ENCODE measurements around the gene BRF1.
"Not testable (repeated sequence)": the region's sequence is repeated elsewhere in the genome, so short reads cannot be mapped to it uniquely, and the experiment has no call there.

The BRF1 gene

DNA sequence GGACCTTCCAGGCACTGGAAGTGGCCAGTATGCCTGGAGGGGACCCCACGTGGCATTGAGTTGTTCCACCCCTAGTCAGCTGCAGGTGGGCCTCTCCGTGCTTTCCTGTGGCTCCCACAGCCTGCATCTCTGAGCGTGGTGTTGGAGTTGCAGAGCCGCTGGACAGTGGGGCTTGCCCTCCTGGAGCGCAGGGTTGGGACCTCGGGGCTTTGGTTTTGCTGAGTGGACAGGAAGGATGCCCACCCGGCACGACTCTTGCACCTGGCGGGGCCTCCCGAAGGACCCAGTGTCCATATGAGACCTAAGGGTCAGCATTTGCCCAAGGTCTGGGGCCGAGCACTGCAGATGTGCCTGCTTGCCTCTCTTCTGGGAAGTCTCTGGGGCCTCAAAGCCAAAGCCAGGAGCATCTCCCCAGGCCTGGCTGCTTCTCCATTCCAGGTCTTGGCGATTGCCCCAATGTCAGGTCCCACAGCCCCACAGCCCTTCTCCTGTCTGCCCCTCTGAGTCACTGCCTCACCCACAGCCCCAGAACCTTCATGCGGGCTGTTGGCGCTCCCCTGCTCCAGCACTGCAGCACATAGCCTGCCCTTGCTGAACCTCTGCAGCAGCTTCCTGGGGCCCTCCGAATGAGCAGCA is 15.3 kb upstream of the BRF1 start:
- no peak for DNase-seq (ENCODE audit: low read depth)

DNA sequence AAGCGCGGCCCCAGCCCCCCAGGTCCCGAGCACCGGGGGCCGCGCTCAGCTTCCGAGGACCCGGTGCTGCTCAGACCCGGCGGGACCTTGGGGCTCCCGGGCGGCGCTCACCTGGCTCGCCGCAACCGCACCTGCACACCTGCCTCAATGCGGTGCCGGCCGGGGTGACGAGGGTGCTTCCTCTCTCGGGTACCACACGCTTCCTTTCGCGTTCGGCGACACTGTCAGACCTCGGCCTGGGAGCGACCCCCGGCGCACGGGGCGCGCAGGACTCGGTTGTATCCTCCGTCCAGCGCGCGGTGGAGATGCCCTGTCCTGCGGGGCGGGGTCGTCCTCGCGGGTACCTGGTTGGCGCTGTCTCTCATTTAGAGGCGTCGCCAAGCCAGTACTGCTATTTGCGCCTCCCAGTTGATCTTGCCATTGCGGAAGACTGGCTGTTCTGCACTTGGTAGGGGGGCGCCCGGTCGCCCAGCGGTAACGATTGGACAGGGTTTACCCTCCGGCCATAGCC is 14.5 kb upstream of the BRF1 start:
- DNase-seq (ENCODE audit: low read depth), result no peak

DNA sequence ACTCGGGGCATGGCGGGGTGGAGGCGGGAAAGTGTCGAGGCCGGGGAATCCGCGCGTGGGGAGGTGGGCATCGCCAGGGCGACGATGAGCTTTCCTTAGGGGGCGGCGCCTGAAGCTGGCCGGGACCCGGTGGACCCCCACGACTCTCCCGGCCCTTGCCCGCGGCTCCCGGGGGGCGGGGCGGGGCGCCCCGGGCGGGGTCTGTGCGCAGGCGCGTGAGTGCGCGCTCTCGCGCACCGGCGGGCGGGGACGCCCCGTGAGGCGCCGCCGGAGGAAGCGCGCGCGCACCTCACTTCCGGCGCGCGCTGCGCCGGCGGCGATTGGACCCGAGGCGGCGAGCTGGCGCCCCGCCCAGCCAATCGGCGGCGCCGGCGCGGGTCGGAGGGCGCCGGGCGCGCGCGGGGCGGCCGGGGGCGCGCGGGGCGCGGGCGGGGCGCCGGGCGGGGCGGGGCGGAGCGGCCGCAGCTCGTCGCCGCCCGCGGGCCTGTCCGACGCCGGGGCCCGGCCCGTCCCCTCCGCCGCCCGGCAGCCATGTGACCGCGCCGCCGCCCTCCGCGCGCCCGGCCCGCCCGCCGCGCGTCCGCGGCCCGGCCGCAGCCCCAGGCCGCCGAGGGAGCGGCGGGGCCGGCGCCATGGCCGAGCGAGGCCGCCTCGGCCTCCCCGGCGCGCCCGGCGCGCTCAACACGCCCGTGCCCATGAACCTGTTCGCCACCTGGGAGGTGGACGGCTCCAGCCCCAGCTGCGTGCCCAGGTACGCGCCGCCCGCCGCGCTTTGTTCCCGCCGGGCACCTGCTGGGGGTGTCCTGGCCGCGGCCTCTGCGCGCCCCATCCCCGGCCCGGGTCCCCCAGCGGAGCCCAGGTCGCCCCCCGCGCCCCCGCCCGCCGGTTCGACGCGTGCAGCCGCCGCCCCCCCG is 13.7 kb upstream of the BRF1 start, which contains the start of gene PACS2:
Gene PACS2, plus strand, starts transcription at position 462 of the 914 bp plus-strand sequence. Its CDS starts 171 bp downstream, at position 633.
- DNase-seq (ENCODE audit: low read depth), result peak; percentile 64

DNA sequence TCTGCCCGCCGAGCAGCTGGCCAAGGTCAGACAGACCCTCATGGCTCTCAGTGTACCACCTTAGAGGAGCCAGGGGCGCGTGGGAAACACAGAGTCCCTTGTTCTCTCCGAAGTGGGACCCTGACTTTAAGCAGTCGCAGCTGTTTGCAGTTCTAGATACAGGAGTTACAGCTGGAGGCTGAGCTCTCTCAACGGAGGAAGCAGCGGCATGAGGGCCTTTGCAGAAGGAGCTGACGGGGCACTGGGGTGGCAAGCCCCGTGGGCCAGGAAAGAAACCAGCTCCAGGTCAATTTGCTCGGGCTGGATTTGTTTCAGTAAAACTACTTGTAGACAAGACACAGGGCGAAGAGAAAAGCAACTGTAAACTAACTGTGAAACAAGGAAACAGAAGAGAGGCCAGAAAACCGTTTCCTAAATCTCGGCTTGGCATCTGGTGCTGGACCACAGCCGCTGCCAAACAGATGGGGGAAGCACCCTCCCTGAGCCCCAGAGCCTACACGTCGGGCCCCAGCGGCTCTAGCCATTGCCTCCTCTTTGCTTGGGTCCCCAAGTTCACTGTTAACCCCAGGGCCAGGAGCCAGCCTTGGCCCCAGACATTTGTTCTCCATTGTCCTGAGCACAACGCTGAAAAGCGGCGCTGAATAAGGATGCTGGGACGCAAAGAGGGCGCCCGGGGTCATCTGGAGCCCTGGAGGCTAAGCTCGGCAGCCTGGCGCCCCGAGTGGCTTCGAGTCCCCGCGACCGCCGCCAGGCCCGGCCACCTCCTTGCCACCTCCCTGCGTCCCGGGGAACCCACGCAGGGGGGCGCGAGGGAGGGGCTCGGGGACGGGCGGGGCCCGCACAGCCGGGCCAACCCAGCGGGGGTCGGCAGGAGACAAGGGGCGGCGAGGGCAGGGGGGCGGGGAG is 12.8 kb upstream of the BRF1 start:
- DNase-seq (ENCODE audit: low read depth), result no peak

DNA sequence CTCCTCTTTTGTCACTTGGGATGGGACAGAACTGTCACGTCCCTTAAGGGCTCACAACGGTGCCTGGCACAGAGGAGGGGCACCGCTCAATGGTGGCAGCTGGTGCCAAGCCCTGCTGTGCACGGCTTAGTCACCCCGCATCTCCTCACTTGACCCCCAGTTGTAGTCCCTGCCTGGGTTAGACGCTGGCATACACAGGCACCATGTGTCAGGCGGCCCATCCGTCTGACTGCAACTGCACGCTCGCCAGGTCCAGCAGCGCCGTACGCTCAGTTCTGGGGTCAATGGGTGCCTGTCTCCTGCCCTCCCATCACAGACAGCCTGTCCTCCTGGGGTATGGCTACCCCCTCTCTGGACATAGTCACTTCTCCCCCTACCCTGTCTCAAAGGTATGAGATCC is 12.2 kb upstream of the BRF1 start:
- DNase-seq (ENCODE audit: low read depth), result no peak

DNA sequence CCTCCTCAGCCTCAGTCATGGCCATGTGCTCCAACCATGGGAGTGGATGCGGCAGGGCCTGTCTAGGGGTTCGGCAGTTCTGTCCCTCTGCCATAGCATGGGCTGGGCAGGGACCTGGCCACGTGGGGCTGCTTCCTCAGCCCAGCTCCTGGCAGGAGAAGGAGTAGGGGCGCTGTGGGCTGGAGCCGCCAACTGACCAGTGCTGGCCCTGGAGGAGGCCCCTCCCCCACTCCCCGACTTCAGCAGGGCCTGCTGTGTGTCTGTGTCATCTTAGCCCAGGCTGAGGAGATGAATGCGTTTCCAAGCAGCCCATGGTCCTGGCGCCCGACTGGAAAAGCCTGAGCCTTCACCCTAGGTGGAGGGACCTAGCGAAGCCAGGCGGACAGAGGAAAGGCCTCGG is 11.0 kb upstream of the BRF1 start:
- no peak for DNase-seq (ENCODE audit: low read depth)

DNA sequence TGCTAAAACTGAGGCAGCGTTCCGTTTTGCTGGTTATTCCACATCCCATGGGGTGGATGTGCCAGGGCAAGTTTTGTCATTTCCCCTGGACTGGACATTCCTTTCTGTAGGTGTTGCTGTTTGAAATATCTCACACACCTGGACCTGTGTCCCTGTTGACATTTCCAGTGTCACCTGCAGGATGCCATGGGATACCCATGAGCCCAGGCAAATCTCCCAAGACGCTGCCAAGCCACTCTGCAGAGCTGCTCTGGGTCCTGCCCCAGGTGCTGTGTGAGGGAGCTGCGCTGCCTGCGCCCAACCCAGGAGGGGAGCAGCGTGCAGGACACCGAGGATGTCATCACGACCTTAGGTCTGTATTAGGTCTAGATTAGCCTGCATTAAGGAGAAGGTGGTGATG is 8.6 kb upstream of the BRF1 start:
- no peak for DNase-seq (ENCODE audit: low read depth)

DNA sequence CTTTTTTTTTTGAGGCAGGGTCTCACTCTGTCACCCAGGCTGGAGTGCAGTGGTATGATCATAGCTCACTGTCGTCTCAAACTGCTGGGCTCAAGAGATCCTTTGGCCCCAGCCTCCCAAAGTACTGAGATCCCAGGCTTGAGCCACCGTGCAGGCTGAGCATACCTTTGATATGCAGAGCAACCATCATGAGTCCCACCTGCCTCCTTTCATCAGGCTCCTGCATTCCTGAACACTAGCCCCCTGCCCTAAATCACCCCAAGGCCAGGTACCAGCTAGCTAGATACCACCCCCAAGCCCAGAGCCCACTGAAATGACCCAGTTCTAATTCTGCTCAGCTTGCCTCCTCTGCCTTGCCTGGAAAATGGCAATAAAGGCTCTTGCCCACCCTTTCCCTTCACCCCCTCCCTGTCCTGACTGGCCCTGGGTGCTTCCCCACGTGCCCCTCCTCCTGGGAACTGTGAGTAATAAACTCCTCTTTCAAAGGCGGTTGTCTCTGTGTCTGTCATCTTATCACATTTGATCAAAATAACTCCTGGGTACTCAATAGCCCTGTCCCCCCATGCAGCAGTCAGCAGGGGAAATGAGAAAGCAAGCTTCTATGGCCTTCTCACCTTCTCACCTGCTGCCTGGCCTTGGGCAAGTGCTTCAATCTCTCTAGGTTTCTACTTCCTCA is 6.4 kb upstream of the BRF1 start:
- no peak for DNase-seq (ENCODE audit: low read depth)

DNA sequence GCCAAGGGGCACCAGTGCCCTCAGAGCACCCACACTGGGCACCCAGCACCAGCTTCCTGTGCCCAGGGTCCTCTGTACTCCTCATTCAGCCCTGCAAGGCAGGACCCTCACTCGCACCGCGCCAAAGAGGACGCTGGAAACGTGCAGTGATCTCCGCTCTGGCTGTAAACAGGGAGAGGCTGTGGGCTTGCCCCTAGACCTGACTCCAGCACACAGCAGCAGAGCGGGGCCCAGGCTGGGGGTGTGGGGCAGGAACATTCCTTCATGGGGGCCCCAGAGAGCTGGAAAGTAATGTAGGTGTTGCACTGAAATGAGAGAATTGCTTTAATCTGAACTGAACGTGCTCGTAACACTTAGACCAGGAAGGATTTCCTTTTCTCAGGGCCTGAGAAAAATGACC is 5.0 kb upstream of the BRF1 start:
- DNase-seq (ENCODE audit: low read depth), result no peak

DNA sequence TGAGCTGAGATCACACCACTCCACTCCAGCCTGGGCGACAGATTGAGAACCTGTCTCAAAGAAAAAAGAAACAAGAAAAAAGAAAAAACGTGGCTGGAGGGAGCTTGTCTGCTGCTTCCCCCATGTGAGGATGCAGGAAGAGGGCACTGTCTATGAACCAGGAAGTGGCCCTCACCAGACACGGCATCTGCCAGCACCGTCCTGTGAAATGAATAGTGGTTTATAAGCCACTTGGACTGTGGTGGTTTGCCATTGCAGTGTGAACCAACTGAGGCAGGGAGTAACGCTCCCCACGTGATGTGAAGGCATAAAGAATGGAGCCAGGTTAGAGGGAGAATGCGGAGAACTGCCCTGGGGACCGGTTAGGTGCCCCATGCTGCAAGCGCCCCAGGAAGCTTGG is 4.5 kb upstream of the BRF1 start:
- DNase-seq (ENCODE audit: low read depth), result no peak

DNA sequence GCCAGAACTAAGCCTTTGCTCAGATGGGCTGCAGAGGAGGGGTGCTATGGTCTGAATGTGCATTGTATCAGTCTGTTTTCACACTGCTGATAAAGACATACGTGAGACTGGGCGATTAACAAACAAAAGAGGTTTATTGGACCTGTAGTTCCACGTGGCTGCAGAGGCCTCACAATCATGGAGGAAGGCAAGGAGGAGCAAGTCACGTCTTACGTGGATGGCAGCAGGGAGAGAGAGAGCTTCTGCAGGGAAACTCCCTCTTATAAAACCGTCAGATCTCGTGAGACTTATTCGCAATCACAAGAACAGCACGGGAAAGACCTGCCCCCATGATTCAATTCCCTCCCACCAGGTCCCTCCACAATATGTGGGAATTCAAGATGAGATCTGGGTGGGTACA is 3.8 kb upstream of the BRF1 start:
- DNase-seq (ENCODE audit: low read depth), result no peak

DNA sequence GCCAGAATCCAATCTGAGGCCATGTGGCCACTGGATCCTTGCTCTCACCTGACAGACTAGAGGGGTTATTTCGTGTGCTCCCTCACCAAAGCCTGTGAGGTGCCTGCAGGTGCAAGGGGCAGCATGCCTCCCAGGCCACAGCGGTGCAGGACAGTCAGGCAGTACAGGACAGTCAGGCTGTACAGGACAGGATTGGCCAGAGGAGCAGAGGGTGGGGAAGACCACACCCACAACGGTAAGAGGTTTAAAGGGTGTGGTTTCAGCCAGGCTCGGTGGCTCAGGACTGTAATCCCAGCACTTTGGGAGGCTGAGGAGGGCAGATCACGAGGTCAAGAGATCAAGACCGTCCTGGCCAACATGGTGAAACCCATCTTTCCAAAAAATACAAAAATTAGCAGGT is 3.1 kb upstream of the BRF1 start:
- no peak for DNase-seq (ENCODE audit: low read depth)

DNA sequence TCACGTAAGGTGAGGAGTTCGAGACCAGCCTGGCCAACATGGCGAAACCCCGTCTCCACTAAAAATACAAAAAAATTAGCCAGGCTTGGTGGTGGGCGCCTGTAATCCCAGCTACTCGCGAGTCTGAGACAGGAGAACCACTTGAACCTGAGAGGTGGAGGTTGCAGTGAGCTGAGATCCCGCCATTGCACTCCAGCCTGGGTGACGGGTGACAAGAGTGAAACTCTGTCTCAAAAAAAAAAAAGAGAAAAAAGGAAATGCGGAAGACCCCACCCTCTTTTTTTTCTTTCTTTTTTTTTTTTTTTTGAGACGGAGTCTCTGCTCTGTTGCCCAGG is 1.1 kb upstream of the BRF1 start:
- DNase-seq (ENCODE audit: low read depth), result not testable (repeated sequence)

DNA sequence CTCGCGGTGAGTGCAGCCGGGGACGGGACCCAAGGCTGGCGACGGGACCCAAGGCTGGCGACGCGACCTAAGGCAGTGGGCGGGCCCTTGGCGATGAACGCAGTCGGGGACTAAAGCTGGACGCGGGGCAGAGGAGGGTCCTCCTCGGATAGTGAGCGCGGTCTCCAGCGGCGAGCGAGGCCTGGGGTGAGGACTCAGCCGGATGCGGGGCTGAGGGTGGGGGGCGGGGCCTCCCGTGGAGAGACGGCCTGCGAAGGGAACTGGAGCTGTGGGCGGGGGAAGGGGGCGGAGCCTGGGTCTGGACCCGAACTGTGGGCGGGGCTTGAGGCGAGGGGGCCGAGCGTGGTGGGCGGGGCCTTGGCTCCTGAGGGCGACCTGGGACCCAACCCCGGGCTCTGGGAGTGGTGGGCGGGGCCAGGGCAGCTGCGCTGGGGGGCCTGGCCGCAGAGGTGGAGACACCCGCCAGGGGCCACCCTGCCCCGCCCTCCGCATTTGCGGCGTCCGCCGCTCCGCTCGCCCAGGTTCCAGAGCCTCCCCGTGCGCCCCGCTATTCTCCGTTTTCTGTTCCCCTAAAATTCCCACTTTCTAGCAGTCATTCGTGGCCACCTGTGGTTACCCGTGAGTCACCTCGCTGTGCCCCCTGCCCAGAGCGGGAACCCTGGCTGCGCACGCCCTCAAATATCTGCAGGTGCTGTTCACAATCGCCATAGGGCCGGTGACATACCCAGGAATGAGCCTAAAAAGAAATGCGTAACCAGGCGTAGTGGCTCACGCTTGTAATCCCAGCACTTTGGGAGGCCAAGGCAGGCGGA is 508 bp upstream of the BRF1 start:
- DNase-seq (ENCODE audit: low read depth), result peak; percentile 90

DNA sequence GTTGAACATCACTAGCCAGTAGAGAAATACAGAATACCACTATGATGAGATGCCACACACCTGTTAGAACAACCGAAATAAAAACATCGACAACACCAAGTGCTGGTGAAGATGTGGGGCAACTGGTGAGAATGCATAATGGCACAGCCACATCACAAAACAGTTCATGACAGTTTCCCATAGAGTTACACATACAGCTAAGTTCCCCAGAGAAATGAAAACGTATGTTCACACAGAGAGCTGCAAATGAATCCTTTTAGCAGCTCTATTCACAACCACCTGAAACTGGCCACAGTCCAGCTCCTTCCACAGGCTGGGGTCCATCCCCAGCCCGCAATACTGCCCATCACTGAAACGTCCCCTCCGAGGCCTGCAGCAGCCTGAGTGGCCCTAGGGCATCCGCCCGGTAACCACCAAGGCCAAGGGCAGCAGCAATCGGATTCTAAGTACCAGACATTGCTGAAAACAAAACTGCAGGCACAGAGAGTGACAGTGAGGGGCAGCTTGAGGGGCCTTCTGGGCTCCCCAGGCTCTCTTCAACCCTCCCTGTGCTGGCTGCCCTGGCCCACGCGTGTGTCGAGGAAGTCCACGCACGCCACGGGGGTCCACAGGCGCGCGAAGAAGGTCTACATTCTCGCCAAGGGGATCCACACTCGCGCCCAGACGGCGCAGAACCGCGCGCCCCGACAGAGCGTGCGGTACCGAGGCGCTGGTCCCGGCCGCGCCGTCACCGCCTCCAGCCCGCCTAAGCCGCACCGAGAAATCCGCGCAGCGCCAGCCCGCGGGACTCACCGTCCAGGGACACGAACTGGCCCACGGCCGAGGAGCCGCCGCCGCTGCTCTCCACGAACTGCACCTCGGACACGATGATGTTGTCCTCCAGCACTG is 903 bp downstream of the BRF1 start:
- no peak for DNase-seq (ENCODE audit: low read depth)

DNA sequence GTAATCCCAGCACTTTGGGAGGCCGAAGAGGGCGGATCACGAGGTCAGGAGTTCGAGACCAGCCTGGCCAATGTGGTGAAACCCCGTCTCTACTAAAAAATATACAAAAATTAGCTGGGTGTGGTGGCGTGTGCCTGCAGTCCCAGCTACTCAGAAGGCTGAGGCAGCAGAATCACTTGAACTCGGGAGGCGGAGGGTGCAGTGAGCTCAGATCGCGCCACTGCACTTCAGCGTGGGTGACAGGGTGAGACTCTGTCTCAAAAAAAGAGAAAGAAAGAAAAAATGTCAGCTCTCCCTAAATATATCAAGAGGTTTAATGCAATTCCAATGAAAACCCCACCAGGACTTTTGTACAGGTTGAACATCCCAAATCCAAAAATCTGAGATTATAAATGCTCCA is 3.5 kb downstream of the BRF1 start:
- DNase-seq (ENCODE audit: low read depth), result not testable (repeated sequence)

DNA sequence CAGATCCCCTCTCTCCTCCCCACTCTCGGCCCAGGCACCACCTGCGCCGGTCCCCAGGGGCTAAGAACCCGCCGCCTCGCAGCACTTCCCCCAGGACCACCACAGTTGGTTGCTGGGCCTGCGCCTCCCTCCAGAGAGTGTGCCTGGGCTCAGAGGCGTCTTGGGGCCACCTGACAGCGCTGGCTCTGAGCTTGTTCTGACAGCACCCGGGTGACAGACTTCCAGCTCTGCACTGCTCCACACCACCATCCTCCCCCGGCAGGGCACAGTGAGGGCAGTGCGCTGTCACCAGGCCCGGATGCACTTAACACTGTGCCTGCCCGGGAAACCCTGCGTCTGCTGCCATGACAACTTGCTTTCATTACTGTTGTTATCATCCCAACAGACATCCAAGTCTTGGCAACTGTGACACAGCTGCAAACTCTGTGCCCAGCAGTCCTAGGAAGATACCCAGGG is 6.6 kb downstream of the BRF1 start:
- no peak for DNase-seq (ENCODE audit: low read depth)

DNA sequence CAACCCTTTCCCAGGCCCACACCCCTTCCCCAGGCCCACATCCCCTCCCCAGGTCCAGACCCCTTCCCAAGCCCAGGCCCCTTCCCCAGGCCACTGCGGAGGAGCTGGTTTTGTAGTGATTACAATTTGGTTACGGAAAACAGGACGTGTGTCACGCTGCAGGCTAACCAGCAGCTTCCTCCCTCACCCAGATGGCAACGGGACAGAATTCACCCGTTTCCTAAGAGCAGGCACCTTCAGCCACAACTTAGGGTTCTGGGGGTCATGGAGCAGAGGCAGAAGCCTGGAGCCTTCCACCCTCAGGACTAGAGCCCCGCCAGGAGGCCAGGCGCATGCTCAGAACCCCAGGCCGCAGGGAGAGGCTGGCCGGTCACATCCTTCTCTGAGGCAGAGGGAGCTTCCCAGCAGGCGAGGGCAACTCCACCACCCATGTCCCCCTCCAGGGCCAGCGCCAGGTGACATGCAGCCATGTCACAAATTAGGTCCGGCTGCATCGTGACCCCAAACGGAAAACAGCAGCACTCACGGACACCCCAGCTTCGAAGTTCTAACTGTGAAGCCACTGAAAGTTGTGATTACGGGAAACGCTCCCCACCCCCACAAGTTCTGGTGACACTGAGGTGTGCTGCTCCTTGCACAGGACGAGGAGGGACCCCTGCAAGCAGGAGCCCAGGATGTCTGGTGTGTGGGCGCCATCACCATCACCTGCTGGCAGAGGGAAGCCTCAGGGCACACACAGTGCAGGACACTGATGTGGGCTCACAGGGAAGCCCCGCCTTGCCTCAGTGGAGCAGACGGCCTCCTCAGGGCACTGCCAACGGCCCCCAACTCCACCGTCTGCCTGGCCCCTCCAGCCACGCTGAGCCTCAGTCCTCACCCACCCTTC is 7.7 kb downstream of the BRF1 start:
- no peak for DNase-seq (ENCODE audit: low read depth)

All from fibroblast of the conjunctiva (primary cell).